Hepatocyte (in vitro differentiated cells): Measurements from ENCODE around the gene ZNF674.

Experiments
- CTCF ChIP-seq: fragments of 200-600 bp; sonication (generic); IDR thresholded peaks from 2 replicates; pipeline ENCODE4 v1.5.1; 2016; ENCODE audit warnings: antibody characterized with exemption, mild to moderate bottlenecking; ENCODE audit not compliant: poor library complexity
- EZH2 ChIP-seq: fragments of 200-600 bp; sonication (generic); IDR thresholded peaks from 2 replicates; pipeline ENCODE4 v1.6.1; 2016; ENCODE audit warnings: antibody characterized with exemption, mild to moderate bottlenecking, borderline replicate concordance

- TF ChIP-seq CTCF, result no peak
- no peak for TF ChIP-seq EZH2
Measured at GRCh38 chrX:46584736-46585135, 39.5 kb upstream of the ZNF674 start.
